Sciatic nerve (tissue), 2 donors: ENCODE results near the gene RRP1B. TPM values are rescaled to one million over a fixed set of nuclear protein-coding genes. Genes with fewer than 3 reads are reported as not detected.

Source experiments
- ATAC-seq: fragments of 200-7000 bp; cut with Tn5 transposase; one replicate; pipeline ENCODE4 v1.9.1; 2020; ENCODE audit warnings: mild to moderate bottlenecking, moderate library complexity
- DNase-seq: peaks from one replicate; pipeline ENCODE4 v3.0.0-alpha.2; 2020; ENCODE audit warnings: low spot score
- intact Hi-C: fragments of 100-400 bp; cut with DNase I; formaldehyde crosslinking; loops from one replicate; pipeline ENCODE4 v1.14.2; 2022
- microRNA-seq: library from miRNA; unstranded; fragments of <30 nt; microRNA quantifications from one replicate; pipeline ENCODE4 v1.2.0, GENCODE V29; 2020
- total RNA-seq: library from RNA; stranded (reverse); fragmentation: NEBNext Ultra II Directional; extraction: Animal tissue kit (Norgen Biotek cat#: 25700); gene quantifications from one replicate; pipeline ENCODE4 v1.2.1, GENCODE V29; 2021
- donor health status: DM: no; HTN: no; CAD: no.
- donor health status: DM: no; HTN: no; CAD: no.

RRP1B gene
- total RNA-seq, 1 donor from 2014 or later, result 18.1 TPM

GRCh38 chr21:43733529-43734071, 74.2 kb downstream of the RRP1B start:
- no peak for DNase-seq
- peak; percentile 55 for ATAC-seq
- intact Hi-C loops, result no loop called here

- DNase-seq (no peak), ATAC-seq (peak; percentile 36)
- intact Hi-C loops, result no loop called here
These were observed 75.0 kb downstream of the RRP1B start for GRCh38 chr21:43734131-43734927.

GRCh38 chr21:43734928-43735229, 75.5 kb downstream of the RRP1B start:
- DNase-seq, result no peak
- intact Hi-C loops, result no loop called here
- ATAC-seq, result peak; percentile 77

GRCh38 chr21:43735236-43736091, 76.1 kb downstream of the RRP1B start:
- ATAC-seq (peak; percentile 2), DNase-seq (no peak)
- intact Hi-C loops, result no loop called here

GRCh38 chr21:43736224-43736883, 77.0 kb downstream of the RRP1B start:
- no peak for ATAC-seq
- intact Hi-C loops, result no loop called here
- DNase-seq, result no peak

- intact Hi-C loops, result no loop called here
- DNase-seq, result no peak
- no peak for ATAC-seq
These were observed 78.0 kb downstream of the RRP1B start for GRCh38 chr21:43737158-43737950.

- ATAC-seq, result peak; percentile 21
- intact Hi-C loops, result no loop called here
- no peak for DNase-seq
These were observed 80.5 kb downstream of the RRP1B start for GRCh38 chr21:43739621-43740435.

- ATAC-seq, result peak; percentile 71
- intact Hi-C loops, result no loop called here
- no peak for DNase-seq
These were observed 81.3 kb downstream of the RRP1B start for GRCh38 chr21:43740497-43741156.

GRCh38 chr21:43741423-43742096, 82.2 kb downstream of the RRP1B start:
- ATAC-seq (no peak), DNase-seq (no peak)
- intact Hi-C loops, result no loop called here

- ATAC-seq (no peak), DNase-seq (no peak)
- intact Hi-C loops, result no loop called here
These were observed 84.6 kb downstream of the RRP1B start for GRCh38 chr21:43743947-43744346.

- ATAC-seq (no peak), DNase-seq (no peak)
- intact Hi-C loops, result no loop called here
These were observed 85.4 kb downstream of the RRP1B start for GRCh38 chr21:43744725-43745124.

Small RNA genes lying within 50 kb of the gene (microRNA-seq; reads per million reads assigned to microRNA genes)
- not detected for gene MIR6070

Other genes starting within 250 kb of the RRP1B start
- 59.9 TPM for gene SIK1, start 232.4 kb upstream of the RRP1B start, total RNA-seq
- 1.8 TPM for gene HSF2BP, start 72 bp upstream of the RRP1B start, total RNA-seq
- 111 TPM for gene PDXK, start 59.6 kb downstream of the RRP1B start, total RNA-seq
- 52.1 TPM for gene CSTB, start 116.7 kb downstream of the RRP1B start, total RNA-seq
- gene RRP1, start 130.0 kb downstream of the RRP1B start, total RNA-seq, result 17.8 TPM
- 51.8 TPM for gene AGPAT3, start 205.7 kb downstream of the RRP1B start, total RNA-seq